ENCODE measurements around the gene MRAS.

MRAS gene

GRCh38 chr3:138442433-138442832 lies 94.1 kb downstream of the MRAS start:
- TF ChIP-seq TEAD4 (IDR thresholded peaks at IDR 0.05) (no peak), TCF12 (IDR thresholded peaks at IDR 0.05; ENCODE audit: low read depth) (no peak), CEBPB (IDR thresholded peaks at IDR 0.05) (no peak), YY1 (IDR thresholded peaks at IDR 0.05; ENCODE audit: low read depth) (no peak), FOXM1 (IDR thresholded peaks at IDR 0.05; ENCODE audit: borderline replicate concordance, low read depth) (no peak), MAX (IDR thresholded peaks at IDR 0.05) (no peak), EGR1 (IDR thresholded peaks at IDR 0.05) (no peak), CREB1 (IDR thresholded peaks at IDR 0.05; ENCODE audit: low read depth) (no peak), NFIC (IDR thresholded peaks at IDR 0.05) (no peak), ZBTB7A (IDR thresholded peaks at IDR 0.05; ENCODE audit: low read depth) (no peak), TAF1 (IDR thresholded peaks at IDR 0.05; ENCODE audit: low read depth) (no peak), USF1 (IDR thresholded peaks at IDR 0.05) (no peak), RAD21 (IDR thresholded peaks at IDR 0.05; ENCODE audit: low read depth) (no peak), REST (IDR thresholded peaks at IDR 0.05; ENCODE audit: low read depth) (no peak), EP300 (IDR thresholded peaks at IDR 0.05; ENCODE audit: borderline replicate concordance) (no peak)

- no peak for TF ChIP-seq TCF12 (IDR thresholded peaks at IDR 0.05; ENCODE audit: low read depth)
- no peak for TF ChIP-seq RAD21 (IDR thresholded peaks at IDR 0.05; ENCODE audit: low read depth)
- no peak for TF ChIP-seq USF1 (IDR thresholded peaks at IDR 0.05)
- TF ChIP-seq ZBTB7A (IDR thresholded peaks at IDR 0.05; ENCODE audit: low read depth) = no peak
- no peak for TF ChIP-seq CEBPB (IDR thresholded peaks at IDR 0.05)
- TF ChIP-seq EGR1 (IDR thresholded peaks at IDR 0.05) = no peak
- TF ChIP-seq CREB1 (IDR thresholded peaks at IDR 0.05; ENCODE audit: low read depth) = no peak
- no peak for TF ChIP-seq YY1 (IDR thresholded peaks at IDR 0.05; ENCODE audit: low read depth)
- TF ChIP-seq TEAD4 (IDR thresholded peaks at IDR 0.05) = no peak
- no peak for TF ChIP-seq TAF1 (IDR thresholded peaks at IDR 0.05; ENCODE audit: low read depth)
- TF ChIP-seq NFIC (IDR thresholded peaks at IDR 0.05) = no peak
- no peak for TF ChIP-seq MAX (IDR thresholded peaks at IDR 0.05)
- no peak for TF ChIP-seq EP300 (IDR thresholded peaks at IDR 0.05; ENCODE audit: borderline replicate concordance)
- no peak for TF ChIP-seq REST (IDR thresholded peaks at IDR 0.05; ENCODE audit: low read depth)
Observed at GRCh38 chr3:138443091-138443490, 94.7 kb downstream of the MRAS start.

GRCh38 chr3:138443521-138444503 lies 95.4 kb downstream of the MRAS start:
- TF ChIP-seq EGR1 (IDR thresholded peaks at IDR 0.05) (no peak), TCF12 (IDR thresholded peaks at IDR 0.05; ENCODE audit: low read depth) (no peak), RAD21 (IDR thresholded peaks at IDR 0.05; ENCODE audit: low read depth) (no peak), TAF1 (IDR thresholded peaks at IDR 0.05; ENCODE audit: low read depth) (no peak), NFIC (IDR thresholded peaks at IDR 0.05) (no peak), CEBPB (IDR thresholded peaks at IDR 0.05) (no peak), REST (IDR thresholded peaks at IDR 0.05; ENCODE audit: low read depth) (no peak), TEAD4 (IDR thresholded peaks at IDR 0.05) (no peak), ZBTB7A (IDR thresholded peaks at IDR 0.05; ENCODE audit: low read depth) (no peak), EP300 (IDR thresholded peaks at IDR 0.05; ENCODE audit: borderline replicate concordance) (no peak), MAX (IDR thresholded peaks at IDR 0.05) (no peak), YY1 (IDR thresholded peaks at IDR 0.05; ENCODE audit: low read depth) (no peak), CREB1 (IDR thresholded peaks at IDR 0.05; ENCODE audit: low read depth) (no peak), FOXM1 (IDR thresholded peaks at IDR 0.05; ENCODE audit: borderline replicate concordance, low read depth) (no peak), USF1 (IDR thresholded peaks at IDR 0.05) (no peak)
